Measurements from ENCODE around the gene CELA2B.

- TF ChIP-seq CTCF (IDR thresholded peaks at IDR 0.05) (no peak), EZH2 (IDR thresholded peaks at IDR 0.05; ENCODE audit: borderline replicate concordance, insufficient read depth, low read depth, low read length, poor library complexity, severe bottlenecking) (no peak)
Observed at GRCh38 chr1:15439325-15439724, 36.6 kb upstream of the CELA2B start.
